Loucy (cell line): ENCODE data around the gene LRRC4C.

ENCODE experiments used
- H2AFZ ChIP-seq: fragments of 200-600 bp; sonication (generic); 2 replicates; pipeline ENCODE4 v1.6.0; 2016; ENCODE audit warnings: antibody characterized with exemption, mild to moderate bottlenecking, low read length, moderate library complexity
- H3F3A ChIP-seq: fragments of 200-600 bp; 2 replicates; pipeline ENCODE4 v1.6.0; 2016; ENCODE audit warnings: antibody characterized with exemption, low read depth, mild to moderate bottlenecking
- H3K27me3 ChIP-seq: fragments of 200-600 bp; sonication (generic); 2 replicates; pipeline ENCODE4 v1.6.1; 2014; ENCODE audit warnings: low read length, mild to moderate bottlenecking; ENCODE audit not compliant: insufficient read depth, poor library complexity, severe bottlenecking
- H3K36me3 ChIP-seq: fragments of 200-600 bp; sonication (generic); 2 replicates; pipeline ENCODE4 v1.6.1; 2016; ENCODE audit warnings: low read length; ENCODE audit not compliant: insufficient read depth
- H3K4me1 ChIP-seq: fragments of 200-600 bp; sonication (generic); 2 replicates; pipeline ENCODE4 v1.5.1; 2014; ENCODE audit warnings: low read length, mild to moderate bottlenecking; ENCODE audit not compliant: insufficient read depth, poor library complexity, severe bottlenecking
- H3K4me2 ChIP-seq: fragments of 200-600 bp; sonication (generic); 2 replicates; pipeline ENCODE4 v1.6.0; 2014; ENCODE audit warnings: antibody characterized with exemption, low read length, low read depth, mild to moderate bottlenecking; ENCODE audit not compliant: poor library complexity, severe bottlenecking
- H3K4me3 ChIP-seq: fragments of 200-600 bp; sonication (generic); 2 replicates; pipeline ENCODE4 v1.5.1; 2014; ENCODE audit warnings: low read length, mild to moderate bottlenecking, mixed read lengths; ENCODE audit not compliant: poor library complexity, severe bottlenecking
- H3K79me2 ChIP-seq: fragments of 200-600 bp; sonication (generic); 2 replicates; pipeline ENCODE4 v1.6.1; 2014; ENCODE audit warnings: low read length; ENCODE audit not compliant: insufficient read depth
- H3K9ac ChIP-seq: fragments of 200-600 bp; sonication (generic); 2 replicates; pipeline ENCODE4 v1.6.0; 2014; ENCODE audit warnings: mild to moderate bottlenecking, low read depth, low read length, moderate library complexity; ENCODE audit not compliant: poor library complexity, severe bottlenecking
- H3K9me2 ChIP-seq: fragments of 200-600 bp; sonication (generic); replicated peaks from 2 replicates; pipeline ENCODE4 v1.6.1; 2016; ENCODE audit warnings: low read depth, low read length, mixed read lengths
- H3K9me3 ChIP-seq: fragments of 200-600 bp; sonication (generic); 2 replicates; pipeline ENCODE4 v1.6.1; 2014; ENCODE audit warnings: mild to moderate bottlenecking, antibody characterized with exemption, low read length, low read depth; ENCODE audit not compliant: insufficient read depth
- H4K20me1 ChIP-seq: fragments of 200-600 bp; sonication (generic); 2 replicates; pipeline ENCODE4 v1.6.0; 2014; ENCODE audit warnings: antibody characterized with exemption, low read length, mild to moderate bottlenecking; ENCODE audit not compliant: insufficient read depth, poor library complexity, severe bottlenecking
- CTCF ChIP-seq: fragments of 200-600 bp; sonication (generic); conservative IDR thresholded peaks from 2 replicates; pipeline ENCODE4 v1.5.1; 2014; ENCODE audit warnings: mild to moderate bottlenecking, antibody characterized with exemption, low read length
- EZH2phosphoT487 ChIP-seq: fragments of 200-600 bp; IDR thresholded peaks from 2 replicates; pipeline ENCODE4 v1.6.1; 2018; ENCODE audit warnings: antibody characterized with exemption, mild to moderate bottlenecking, moderate library complexity, borderline replicate concordance

LRRC4C gene

DNA sequence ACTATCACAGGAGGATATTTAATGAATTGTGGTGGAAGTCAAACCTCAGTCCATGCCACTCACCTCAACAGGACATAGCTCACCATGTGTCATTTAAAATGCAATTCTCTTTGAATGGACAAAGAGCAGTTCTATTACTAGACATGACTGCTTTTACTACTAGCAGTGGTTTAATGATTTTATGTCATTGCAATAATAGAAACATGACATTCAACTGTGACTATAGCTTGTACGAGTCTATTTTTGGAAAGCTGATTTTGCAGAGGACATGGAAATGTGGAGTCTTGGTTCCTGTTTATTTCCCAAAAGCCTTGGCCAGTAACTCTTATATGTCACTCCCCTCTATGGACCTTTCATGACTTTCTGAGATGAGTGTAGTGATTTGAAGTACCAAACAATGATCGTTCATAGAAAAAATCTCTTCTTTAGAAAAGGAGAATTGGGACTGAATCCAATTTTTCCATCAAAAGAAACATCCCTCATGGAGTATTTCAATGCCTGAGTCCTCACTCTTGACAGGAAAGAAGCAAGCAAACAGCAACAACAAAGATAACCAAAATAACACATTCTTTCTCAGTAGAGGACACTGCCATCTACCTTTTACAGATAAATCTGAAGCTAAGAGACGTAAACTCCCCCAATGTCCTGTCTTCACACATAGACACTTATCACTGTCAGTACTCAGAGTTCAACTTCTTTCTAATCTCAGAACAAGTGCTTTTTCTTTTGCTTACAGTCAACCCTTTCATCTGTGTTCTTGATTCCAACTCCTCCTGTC, 233.4 kb downstream of the LRRC4C start:
- H3K9me2 ChIP-seq, result no peaks in the 10 kb centered on the region
- H3K4me1 ChIP-seq, result no peaks in the 10 kb centered on the region
- TF ChIP-seq CTCF (no peak), EZH2phosphoT487 (no peak)
- no peak overlapping the region for H3K4me2 ChIP-seq
- H4K20me1 ChIP-seq, result no peaks in the 10 kb centered on the region
- H3F3A ChIP-seq, result no peaks in the 10 kb centered on the region
- no peak overlapping the region for H3K9ac ChIP-seq
- H3K9me3 ChIP-seq, result no peaks in the 10 kb centered on the region
- H2AFZ ChIP-seq, result no peak overlapping the region
- H3K36me3 ChIP-seq, result no peaks in the 10 kb centered on the region
- no peaks in the 10 kb centered on the region for H3K79me2 ChIP-seq
- no peak overlapping the region for H3K4me3 ChIP-seq
- no peaks in the 10 kb centered on the region for H3K27me3 ChIP-seq

DNA sequence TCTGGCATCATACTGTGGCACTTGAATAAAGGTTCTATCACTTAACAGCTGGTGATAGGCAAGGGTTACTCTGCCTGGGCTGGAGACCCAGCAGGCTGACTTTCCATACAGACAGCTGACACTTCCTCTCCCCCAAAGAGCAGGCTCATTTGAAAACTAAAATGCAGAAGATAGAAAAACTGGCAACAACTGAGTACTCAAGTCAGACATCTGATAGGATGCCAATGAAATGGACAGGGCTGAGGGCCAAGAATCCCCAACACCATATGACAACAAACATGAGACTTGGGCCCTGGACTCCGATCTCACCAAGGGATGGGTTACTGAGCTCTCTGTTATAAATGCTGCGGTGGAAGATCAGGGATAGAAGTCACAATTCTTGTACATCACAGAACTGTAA, 237.2 kb downstream of the LRRC4C start:
- H3K27me3 ChIP-seq, result no peaks in the 10 kb centered on the region
- H3K4me3 ChIP-seq, result no peak overlapping the region
- no peaks in the 10 kb centered on the region for H3K79me2 ChIP-seq
- no peaks in the 10 kb centered on the region for H4K20me1 ChIP-seq
- TF ChIP-seq EZH2phosphoT487 (no peak), CTCF (no peak)
- H3K9me2 ChIP-seq, result no peaks in the 10 kb centered on the region
- no peaks in the 10 kb centered on the region for H3K36me3 ChIP-seq
- no peak overlapping the region for H3K9ac ChIP-seq
- H3K4me2 ChIP-seq, result no peak overlapping the region
- H3F3A ChIP-seq, result no peaks in the 10 kb centered on the region
- no peaks in the 10 kb centered on the region for H3K9me3 ChIP-seq
- no peaks in the 10 kb centered on the region for H3K4me1 ChIP-seq
- no peak overlapping the region for H2AFZ ChIP-seq

- H3K36me3 ChIP-seq, result no peaks in the 10 kb centered on the region
- no peaks in the 10 kb centered on the region for H3F3A ChIP-seq
- H3K4me1 ChIP-seq, result no peaks in the 10 kb centered on the region
- H3K9me2 ChIP-seq, result no peaks in the 10 kb centered on the region
- TF ChIP-seq EZH2phosphoT487, result no peak
- TF ChIP-seq CTCF, result no peak
- no peak overlapping the region for H2AFZ ChIP-seq
- H4K20me1 ChIP-seq, result no peaks in the 10 kb centered on the region
- no peaks in the 10 kb centered on the region for H3K9me3 ChIP-seq
- no peaks in the 10 kb centered on the region for H3K79me2 ChIP-seq
- no peaks in the 10 kb centered on the region for H3K27me3 ChIP-seq
- H3K4me3 ChIP-seq, result no peak overlapping the region
- no peak overlapping the region for H3K4me2 ChIP-seq
- no peak overlapping the region for H3K9ac ChIP-seq
Observed at GRCh38 chr11:41206388-41206787, 253.1 kb downstream of the LRRC4C start.
